HAP-1 (cell line): Measurements from ENCODE around the gene HCFC1R1.
A peak's percentile ranks its signal among the peaks of the same experiment; 100 is the strongest.
"Not testable (repeated sequence)": the region's sequence is repeated elsewhere in the genome, so short reads cannot be mapped to it uniquely, and the experiment has no call there.

Source experiments
- DNase-seq, 2 experiments: peaks; one replicate each; pipeline ENCODE4 v3.0.0-alpha.2; 2016 to 2020; ENCODE audit warnings: low spot score in 2 of 2
- H3K27me3 ChIP-seq: fragments of 250-450 bp; sonication (Bioruptor Pico); 2 replicates; pipeline ENCODE4 v1.5.1; 2020; ENCODE audit warnings: low read depth, mild to moderate bottlenecking, moderate library complexity
- H3K36me3 ChIP-seq: fragments of 250-450 bp; sonication (Bioruptor Pico); replicated peaks from 2 replicates; pipeline ENCODE4 v1.5.1; 2020; ENCODE audit warnings: mild to moderate bottlenecking
- H3K4me1 ChIP-seq: fragments of 250-450 bp; sonication (Bioruptor Pico); 2 replicates; pipeline ENCODE4 v1.5.1; 2020; ENCODE audit warnings: mild to moderate bottlenecking
- H3K4me3 ChIP-seq: fragments of 250-450 bp; sonication (Bioruptor Pico); 2 replicates; pipeline ENCODE4 v1.5.1; 2020; ENCODE audit warnings: mild to moderate bottlenecking, moderate library complexity
- H3K9me3 ChIP-seq: fragments of 250-450 bp; sonication (Bioruptor Pico); 2 replicates; pipeline ENCODE4 v1.5.1; 2020; ENCODE audit warnings: mild to moderate bottlenecking, moderate library complexity
- in situ Hi-C: fragments of 300-500 bp; cut with MboI; formaldehyde crosslinking; loops from 3 replicates; pipeline ENCODE4 v1.14.3; 2020; ENCODE audit warnings: low sequenced_read_pairs, inconsistent platforms, mixed read lengths

The HCFC1R1 gene

DNA sequence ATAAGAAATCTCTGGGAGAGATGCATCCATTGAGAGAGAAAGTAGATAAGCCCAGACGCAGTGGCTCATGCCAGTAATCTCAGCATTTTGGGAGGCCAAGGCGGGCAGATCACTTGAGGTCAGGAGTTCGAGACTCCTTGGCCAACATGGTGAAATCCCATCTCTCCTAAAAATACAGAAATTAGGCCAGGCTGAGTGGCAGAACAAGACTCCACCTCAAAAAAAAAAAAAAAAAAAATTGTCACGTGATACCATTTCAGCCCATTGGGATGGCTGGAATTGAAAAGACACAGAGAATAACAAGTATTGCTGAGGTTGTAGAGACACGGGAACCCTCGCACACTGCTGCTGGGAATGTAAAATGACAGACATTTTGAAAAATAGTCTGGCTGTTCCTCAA, 38.8 kb upstream of the HCFC1R1 start:
- in situ Hi-C loops: no loop called here
- no peak for DNase-seq
- Histone ChIP-seq H3K9me3 (no peaks in the 10 kb centered on the region), H3K36me3 (no peaks in the 10 kb centered on the region), H3K4me1 (peaks cover 10% of the 10 kb centered on the region), H3K27me3 (no peaks in the 10 kb centered on the region), H3K4me3 (no peak overlapping the region)

GRCh38 chr16:3060339-3061127, 36.8 kb upstream of the HCFC1R1 start:
- no peaks in the 10 kb centered on the region for H3K36me3 ChIP-seq

GRCh38 chr16:3059723-3060242, 36.0 kb upstream of the HCFC1R1 start:
- H3K36me3 ChIP-seq: no peaks in the 10 kb centered on the region; the same call in 1 of the 2 replicates
- H3K4me3 ChIP-seq: peak overlapping the region; percentile 92
- H3K9me3 ChIP-seq: no peaks in the 10 kb centered on the region
- H3K27me3 ChIP-seq: no peaks in the 10 kb centered on the region
- DNase-seq: no peak
- in situ Hi-C loops: no loop called here
- peaks cover 10% of the 10 kb centered on the region for H3K4me1 ChIP-seq

More at GRCh38 chr16:3060339-3061127, 36.8 kb upstream of the HCFC1R1 start:
- in situ Hi-C loops: no loop called here
- H3K4me3 ChIP-seq: no peak overlapping the region
- no peaks in the 10 kb centered on the region for H3K9me3 ChIP-seq
- H3K27me3 ChIP-seq: no peaks in the 10 kb centered on the region
- H3K4me1 ChIP-seq: peaks cover 10% of the 10 kb centered on the region
- no peak for DNase-seq

GRCh38 chr16:3059041-3059722, 35.4 kb upstream of the HCFC1R1 start:
- in situ Hi-C loops: no loop called here
- Histone ChIP-seq H3K4me1 (peaks cover 10% of the 10 kb centered on the region), H3K4me3 (peak overlapping the region; percentile 92), H3K9me3 (no peaks in the 10 kb centered on the region), H3K36me3 (no peaks in the 10 kb centered on the region; the same call in 1 of the 2 replicates), H3K27me3 (no peaks in the 10 kb centered on the region)
- DNase-seq: peak; percentile 78 to 93

GRCh38 chr16:3058139-3059030, 34.6 kb upstream of the HCFC1R1 start:
- peaks cover 10% of the 10 kb centered on the region for H3K4me1 ChIP-seq
- no peaks in the 10 kb centered on the region for H3K9me3 ChIP-seq
- peak in 1 of 2 experiments; percentile 72 for DNase-seq
- peak overlapping the region; percentile 92 for H3K4me3 ChIP-seq
- H3K36me3 ChIP-seq: no peaks in the 10 kb centered on the region; the same call in 1 of the 2 replicates
- in situ Hi-C loops: no loop called here
- H3K27me3 ChIP-seq: no peaks in the 10 kb centered on the region

DNA sequence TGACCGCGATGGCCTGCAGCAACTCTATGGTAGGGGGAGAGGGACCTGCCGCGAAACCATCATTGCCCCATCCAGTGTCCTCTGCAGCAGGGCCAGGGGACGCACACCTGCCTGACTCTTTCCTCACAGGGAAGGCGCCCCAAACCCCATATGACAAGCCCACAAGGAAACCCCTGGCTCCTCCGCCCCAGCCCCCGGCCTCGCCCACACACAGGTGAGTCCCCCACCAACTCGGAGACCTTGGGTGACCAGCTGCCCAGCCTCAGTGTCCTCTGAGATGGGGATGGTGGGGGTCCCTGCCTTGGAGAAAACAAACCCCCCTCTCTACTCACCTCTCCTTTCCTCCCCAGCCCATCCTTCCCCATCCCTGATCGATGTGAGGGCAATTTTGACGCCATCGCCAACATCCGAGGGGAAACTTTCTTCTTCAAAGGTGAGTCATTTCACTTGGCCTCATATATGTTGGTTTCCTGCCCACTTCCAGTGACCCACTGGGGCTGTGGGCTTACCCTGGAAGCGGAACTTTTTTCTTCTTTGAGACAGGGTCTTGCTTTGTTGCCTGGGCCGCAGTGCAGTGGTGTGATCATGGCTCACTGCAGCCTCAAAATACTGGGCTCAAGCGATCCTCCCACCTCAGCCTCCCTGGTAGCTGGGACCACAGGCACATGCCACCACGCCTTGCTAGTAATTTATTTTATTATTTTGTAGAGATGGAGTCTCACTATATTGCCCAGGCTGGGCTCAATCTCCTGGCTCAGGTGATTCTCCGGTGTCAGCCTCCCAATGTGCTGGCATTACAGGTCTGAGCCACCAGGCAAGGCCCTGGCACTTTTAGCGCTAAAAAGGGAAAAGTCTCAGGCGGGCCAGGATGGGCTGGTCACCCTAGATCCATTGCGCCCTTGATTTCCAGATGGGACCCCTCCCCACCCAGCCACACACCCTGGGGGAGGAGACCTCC, 33.7 kb upstream of the HCFC1R1 start:
- no peak for DNase-seq
- Histone ChIP-seq H3K4me1 (peaks cover 10% of the 10 kb centered on the region), H3K9me3 (no peaks in the 10 kb centered on the region), H3K36me3 (no peaks in the 10 kb centered on the region; the same call in 1 of the 2 replicates), H3K4me3 (peak overlapping the region; percentile 92), H3K27me3 (no peaks in the 10 kb centered on the region)
- in situ Hi-C loops: no loop called here

- no peaks in the 10 kb centered on the region for H3K27me3 ChIP-seq
- no peaks in the 10 kb centered on the region; the same call in 1 of the 2 replicates for H3K36me3 ChIP-seq
Observed at GRCh38 chr16:3056336-3057180, 32.8 kb upstream of the HCFC1R1 start.

DNA sequence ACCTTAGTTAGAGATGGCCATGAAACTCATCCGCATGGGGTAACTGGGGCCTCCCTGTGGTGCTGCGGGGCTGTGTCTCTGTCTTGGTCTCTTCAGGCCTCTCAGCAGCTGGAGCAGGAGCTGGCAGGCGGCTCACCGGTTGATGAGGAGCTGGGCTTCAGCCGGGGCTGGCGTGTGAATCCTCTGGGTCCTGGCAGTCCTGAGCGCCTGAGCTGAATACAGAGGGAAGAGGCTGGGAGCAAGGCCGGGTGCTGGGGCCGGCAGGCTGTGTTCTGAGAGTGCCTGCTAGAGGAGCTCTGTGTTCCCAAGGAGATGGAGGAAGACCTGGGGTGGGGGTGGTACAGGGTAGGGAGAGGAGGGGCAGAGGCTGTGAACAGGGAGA, 32.0 kb upstream of the HCFC1R1 start:
- H3K27me3 ChIP-seq, H3K4me3 ChIP-seq, H3K36me3 ChIP-seq, H3K9me3 ChIP-seq, in situ Hi-C loops, DNase-seq: not testable (repeated sequence)
- peaks cover 10% of the 10 kb centered on the region for H3K4me1 ChIP-seq

More at GRCh38 chr16:3056336-3057180, 32.8 kb upstream of the HCFC1R1 start:
- in situ Hi-C loops: no loop called here
- no peaks in the 10 kb centered on the region for H3K9me3 ChIP-seq
- no peak overlapping the region for H3K4me3 ChIP-seq
- DNase-seq: no peak
- peaks cover 10% of the 10 kb centered on the region for H3K4me1 ChIP-seq

GRCh38 chr16:3054965-3055733, 31.4 kb upstream of the HCFC1R1 start:
- Histone ChIP-seq H3K9me3 (no peaks in the 10 kb centered on the region), H3K4me3 (no peak overlapping the region), H3K36me3 (no peaks in the 10 kb centered on the region; the same call in 1 of the 2 replicates), H3K27me3 (no peaks in the 10 kb centered on the region), H3K4me1 (peaks cover 7% of the 10 kb centered on the region)
- in situ Hi-C loops: no loop called here
- no peak for DNase-seq

- H3K9me3 ChIP-seq, DNase-seq, H3K4me3 ChIP-seq, H3K27me3 ChIP-seq, H3K36me3 ChIP-seq, in situ Hi-C loops, H3K4me1 ChIP-seq: not testable (repeated sequence)
Observed at GRCh38 chr16:3053330-3053710, 29.6 kb upstream of the HCFC1R1 start.

GRCh38 chr16:3052571-3053329, 29.0 kb upstream of the HCFC1R1 start:
- H3K36me3 ChIP-seq, H3K4me1 ChIP-seq, H3K27me3 ChIP-seq, in situ Hi-C loops, DNase-seq, H3K4me3 ChIP-seq, H3K9me3 ChIP-seq: not testable (repeated sequence)
